Activated CD8-positive, alpha-beta memory T cell treated with anti-CD3 and anti-CD28 coated beads for 24 hours (primary cell): Measurements from ENCODE around the gene GAD1.

Source experiments
- DNase-seq: peaks from one replicate; pipeline ENCODE4 v3.0.0-alpha.2; 2020

The GAD1 gene

DNA sequence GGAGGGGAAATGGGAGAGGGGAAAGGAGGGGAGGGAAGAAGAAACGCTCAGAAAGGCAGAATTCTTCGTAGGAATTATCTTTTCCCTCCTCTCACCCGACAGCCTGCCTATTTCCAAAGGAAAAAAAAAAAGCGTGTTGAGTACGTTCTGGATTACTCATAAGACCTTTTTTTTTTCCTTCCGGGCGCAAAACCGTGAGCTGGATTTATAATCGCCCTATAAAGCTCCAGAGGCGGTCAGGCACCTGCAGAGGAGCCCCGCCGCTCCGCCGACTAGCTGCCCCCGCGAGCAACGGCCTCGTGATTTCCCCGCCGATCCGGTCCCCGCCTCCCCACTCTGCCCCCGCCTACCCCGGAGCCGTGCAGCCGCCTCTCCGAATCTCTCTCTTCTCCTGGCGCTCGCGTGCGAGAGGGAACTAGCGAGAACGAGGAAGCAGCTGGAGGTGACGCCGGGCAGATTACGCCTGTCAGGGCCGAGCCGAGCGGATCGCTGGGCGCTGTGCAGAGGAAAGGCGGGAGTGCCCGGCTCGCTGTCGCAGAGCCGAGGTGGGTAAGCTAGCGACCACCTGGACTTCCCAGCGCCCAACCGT lies at the start of gene GAD1:
Gene GAD1 (plus strand): TSS at position 384 of the 589 bp plus-strand sequence. CDS start 1,705 bp downstream, outside the sequence.
- peak; percentile 84 for DNase-seq

DNA sequence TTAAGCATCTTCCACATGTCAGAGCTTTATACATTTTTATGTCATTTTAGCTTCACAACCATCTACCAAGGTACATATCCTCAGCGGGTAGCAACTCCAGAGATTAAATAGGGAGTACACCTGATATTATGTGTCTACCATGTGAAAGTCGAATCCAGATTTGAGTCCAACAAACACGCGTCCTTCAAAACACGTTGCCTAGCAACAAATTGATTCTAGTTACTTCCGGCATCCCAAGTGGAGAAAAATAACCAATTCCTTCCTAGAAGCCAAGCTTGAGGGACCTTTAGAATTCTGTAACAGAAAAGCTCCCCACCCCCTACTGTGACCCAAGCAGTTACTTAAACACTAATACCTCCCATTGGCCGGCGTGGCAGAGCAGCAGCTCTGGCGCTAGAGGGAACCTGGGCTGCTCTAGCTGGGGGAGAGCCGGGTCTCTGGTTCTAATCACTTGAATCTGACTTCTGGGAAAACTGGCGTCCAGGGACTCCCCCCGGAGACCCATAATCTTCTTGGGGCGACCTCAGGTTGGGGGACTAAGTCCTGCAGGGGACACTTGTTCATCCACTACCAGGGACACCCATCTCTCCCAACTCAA lies 46.6 kb upstream of the GAD1 start, which contains the start of gene ERICH2:
Gene ERICH2 (plus strand): TSS at position 371 of the 598 bp plus-strand sequence. CDS start 304 bp downstream, outside the sequence.
- no peak for DNase-seq

DNA sequence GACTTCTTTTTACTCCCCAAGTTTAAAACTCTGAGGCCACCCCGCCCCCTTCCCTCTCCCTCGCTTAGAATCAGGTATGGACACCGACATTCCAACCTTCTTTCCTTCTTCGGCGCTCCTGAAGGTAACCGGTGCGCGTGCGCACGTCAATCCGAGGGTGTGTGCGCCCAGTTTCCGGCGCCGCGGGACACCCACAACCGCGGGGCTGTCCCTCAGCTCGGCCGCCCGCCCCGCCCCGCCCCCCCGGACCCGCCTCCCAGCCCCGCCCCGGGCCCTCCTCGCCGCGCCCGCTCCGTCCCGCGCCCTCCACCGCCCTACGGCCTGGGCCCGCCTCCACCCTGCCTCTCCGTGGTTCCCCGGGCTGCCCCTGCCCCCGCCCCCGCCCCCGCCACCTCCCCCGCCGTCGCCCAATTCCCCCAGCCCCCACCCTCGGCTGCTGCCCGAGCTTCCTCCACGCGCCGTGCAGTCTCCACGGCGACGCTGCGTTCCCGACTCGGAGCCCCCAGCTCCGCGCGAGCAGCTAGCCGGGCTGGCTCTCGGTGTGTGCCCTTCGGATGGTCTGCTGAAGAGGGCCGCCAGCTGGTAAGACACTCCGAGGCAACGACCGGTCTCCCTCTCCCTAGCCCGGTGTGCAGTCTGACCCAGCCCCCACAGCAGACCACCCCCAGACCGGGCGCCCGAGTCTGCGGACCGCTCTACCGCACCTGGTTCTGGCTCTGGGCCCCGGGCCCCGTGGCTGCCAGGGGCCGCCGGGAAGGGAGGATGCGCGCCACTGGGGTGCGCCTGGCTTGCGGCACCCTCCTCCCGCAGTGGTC lies 45.9 kb upstream of the GAD1 start:
- DNase-seq, result peak; percentile 84

DNA sequence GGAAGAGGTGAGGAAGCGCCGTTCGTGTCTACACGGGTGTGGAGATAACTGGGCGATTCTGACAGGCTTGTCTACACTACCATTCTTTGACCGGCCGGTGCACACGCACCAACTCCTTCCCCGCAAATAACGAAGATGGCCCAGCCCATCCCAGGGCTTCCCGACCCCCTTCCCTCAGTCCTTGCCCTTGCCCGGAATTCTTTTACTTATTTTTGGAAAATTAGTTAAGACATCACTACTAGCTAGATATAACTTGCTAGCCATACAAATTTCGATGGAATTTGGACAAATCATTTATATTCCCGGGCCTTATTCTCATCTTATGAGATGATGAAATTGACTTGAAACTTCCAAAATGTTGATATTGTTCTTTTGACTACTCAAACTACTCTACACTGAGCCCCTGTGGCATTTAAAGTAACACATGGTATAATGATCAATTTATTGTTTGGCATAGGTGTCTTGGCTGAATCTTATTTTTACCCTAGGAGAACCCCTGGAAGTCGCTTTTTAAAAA lies 45.2 kb upstream of the GAD1 start:
- DNase-seq, result no peak

DNA sequence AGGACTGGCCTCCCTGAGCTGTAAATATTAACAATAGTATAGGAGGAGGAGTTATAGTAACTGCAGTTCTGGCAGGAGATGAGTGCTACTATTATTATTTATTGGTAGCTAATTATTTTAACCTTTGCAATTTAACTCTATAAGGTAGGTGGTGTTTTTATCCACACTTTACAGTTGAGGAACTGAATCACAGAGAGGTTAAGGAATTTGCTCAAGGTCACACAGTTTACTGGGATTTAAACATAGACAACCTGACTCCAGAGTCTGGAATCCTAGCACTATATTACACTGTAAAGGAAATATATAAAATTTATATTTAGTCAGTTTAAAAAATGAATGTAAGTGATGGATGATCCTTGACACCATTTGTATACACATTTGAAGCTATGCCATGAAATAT lies 44.4 kb upstream of the GAD1 start:
- no peak for DNase-seq

DNA sequence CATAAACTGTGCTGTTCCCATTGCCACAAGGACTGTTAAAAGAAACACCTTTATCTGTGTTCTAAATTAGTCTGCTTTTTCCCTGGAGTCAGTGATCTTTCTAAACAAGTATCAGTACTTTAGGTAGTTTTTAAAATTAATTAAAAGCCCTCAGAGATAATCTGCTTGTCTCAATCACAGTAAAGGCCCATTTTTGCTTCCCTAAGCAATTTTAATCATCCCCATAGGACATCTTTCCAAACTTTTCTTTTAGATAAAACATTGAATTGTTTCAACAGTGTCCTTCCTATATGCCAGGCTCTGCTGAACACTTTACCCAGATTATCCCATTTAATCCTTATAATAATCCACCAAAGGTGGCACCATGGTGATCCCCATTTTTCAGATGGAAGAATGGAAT lies 42.6 kb upstream of the GAD1 start:
- DNase-seq, result no peak

DNA sequence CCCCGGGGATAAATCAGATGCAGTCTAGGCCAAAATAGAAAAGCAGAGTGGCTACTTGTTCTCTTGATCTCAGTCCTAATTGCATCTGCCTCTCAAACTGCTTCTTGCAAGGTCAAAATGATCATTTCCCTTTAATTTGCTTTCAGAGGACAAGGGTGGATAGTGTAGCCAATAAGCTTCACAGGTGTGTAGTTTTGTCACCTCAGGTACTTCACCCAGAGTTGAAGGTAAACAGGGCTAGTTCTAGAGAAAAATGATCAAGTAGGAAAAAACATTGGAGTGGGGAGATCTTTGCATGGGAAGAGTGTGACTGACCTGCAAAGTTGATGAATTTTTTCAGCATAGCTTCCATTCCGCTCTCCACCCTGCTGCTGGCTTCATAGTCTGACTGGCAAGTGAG lies 37.8 kb upstream of the GAD1 start:
- DNase-seq, result no peak

DNA sequence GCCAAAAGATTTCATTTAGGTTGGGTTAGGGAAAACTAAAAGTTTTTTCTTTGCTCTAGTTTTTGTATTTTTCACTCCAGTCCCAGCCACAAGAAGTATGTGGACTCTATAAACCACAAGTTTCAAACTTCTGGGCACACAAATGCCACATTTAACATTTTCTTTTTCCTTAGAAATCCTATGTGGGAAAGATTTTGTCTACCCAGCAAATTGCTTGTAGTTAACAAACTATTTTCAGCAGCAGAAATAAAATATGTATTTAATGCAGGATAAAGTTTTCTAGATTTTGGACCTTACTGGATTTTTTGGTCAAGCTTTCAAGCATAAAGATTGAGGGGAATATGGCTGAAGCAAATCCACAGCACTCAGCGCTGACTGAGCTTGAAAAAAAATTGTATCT lies 37.4 kb upstream of the GAD1 start:
- no peak for DNase-seq

DNA sequence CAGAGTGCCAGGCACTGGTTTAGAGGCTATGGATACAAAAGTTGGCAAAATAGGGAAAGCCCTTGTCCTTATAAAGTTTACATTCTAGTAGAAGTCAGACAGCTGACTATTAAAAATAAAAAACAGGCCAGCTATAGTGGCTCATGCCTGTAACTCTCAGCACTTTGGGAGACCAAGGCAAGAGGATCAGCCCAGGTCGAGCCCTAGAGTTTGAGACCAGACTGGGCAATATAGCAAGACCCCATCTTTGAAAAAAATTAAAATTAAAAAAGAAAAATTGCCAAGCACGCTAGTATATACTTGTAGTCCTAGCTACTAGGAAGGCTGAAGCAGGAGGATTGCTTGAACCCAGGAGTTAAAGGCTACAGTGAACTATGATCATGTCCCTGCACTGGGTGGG lies 34.0 kb upstream of the GAD1 start:
- no peak for DNase-seq

DNA sequence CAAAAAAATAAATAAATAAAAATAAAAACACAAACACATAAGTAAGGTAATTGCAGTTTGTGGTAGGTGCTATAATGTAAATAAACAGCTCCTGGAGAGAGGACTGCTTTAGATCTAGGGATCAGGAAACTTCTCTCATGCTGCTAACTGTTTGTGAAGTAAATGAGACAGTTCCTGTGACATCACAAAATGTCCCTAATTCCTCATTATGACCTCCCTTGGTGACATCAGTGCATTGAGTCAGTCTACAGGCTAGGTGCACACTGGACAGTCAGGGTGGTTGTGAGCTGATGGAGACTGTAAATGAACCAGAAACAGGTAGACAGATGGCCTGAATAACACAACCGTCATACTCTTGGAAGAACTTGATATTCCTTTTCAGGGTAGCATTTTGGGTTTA lies 33.1 kb upstream of the GAD1 start:
- DNase-seq, result no peak

DNA sequence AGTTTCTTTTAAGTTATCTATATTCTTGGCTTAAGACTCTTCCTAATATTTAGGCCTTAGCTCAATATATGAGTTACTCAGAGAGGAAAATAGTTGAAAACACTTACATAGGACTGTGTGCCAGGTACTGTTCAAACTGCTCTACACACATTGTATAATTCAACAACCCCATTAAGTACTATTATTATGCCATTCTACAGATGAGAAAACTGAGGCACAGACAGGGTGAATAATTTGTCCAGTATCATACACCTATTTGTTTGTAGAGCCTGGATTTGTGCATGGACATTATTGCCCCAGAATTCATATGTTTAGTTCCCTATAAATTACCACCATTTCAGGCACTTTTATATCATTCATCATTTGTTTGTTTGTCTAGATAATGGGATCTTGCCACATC lies 17.7 kb upstream of the GAD1 start:
- DNase-seq, result no peak

DNA sequence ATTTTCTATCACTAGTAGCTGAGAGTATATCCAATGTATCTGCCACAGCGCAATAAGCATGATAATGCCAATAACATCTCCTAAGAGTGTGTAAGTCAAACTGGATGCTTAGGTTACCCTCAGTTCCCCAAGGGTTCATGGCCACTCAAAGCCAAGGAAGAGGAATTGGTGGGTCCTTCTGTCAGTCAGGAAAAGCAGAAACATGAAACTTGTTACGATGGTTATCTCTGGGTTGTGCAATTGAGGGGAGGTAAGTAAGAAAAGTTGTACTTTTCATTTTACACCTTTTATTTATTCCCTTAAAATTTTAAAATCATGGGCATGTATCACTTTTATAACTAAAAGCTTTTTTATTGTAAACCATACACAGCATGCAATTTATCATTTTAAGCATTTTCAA lies 10.1 kb upstream of the GAD1 start:
- no peak for DNase-seq

DNA sequence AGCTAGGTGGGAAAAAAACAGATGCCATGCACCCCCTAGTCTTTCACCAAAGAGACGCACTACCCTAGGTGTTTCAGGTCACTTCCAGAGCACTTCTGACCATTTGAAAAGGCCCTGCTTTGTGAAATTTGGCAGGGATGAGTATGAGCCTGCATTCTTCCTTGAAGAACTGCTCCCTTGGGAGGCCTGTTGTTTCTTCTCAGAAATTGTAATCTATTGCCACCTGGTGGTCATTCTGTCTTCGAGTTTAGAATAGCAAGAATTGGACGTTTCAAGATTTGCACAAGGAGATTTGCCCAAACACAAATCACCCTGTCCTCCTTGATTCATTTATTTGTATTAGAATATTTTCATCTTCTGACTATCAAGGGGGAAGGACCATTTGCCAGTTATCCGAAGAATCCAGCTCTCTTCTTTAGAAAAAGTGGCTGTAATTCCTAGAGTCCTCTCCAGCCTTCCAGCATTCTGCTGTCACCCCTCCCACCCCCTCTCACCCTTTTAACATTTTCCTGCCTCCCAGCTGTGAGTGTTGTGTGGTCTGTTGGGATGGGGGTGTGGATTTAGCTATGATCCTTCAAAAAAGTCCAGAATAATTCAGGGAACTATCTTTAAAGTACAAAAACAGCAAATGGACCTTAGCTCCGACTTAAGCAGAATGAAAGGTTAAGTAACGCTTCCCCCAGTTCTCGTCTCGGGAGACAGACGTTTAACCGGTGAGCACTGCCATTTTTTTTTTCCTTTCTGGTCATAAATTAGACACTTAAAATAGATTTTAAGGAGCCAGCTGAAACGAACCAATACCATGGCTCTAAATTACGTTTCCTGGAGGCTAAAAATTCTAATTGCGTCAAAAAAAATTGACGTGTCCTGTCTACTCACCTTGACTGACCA lies 3.7 kb upstream of the GAD1 start:
- DNase-seq, result no peak

DNA sequence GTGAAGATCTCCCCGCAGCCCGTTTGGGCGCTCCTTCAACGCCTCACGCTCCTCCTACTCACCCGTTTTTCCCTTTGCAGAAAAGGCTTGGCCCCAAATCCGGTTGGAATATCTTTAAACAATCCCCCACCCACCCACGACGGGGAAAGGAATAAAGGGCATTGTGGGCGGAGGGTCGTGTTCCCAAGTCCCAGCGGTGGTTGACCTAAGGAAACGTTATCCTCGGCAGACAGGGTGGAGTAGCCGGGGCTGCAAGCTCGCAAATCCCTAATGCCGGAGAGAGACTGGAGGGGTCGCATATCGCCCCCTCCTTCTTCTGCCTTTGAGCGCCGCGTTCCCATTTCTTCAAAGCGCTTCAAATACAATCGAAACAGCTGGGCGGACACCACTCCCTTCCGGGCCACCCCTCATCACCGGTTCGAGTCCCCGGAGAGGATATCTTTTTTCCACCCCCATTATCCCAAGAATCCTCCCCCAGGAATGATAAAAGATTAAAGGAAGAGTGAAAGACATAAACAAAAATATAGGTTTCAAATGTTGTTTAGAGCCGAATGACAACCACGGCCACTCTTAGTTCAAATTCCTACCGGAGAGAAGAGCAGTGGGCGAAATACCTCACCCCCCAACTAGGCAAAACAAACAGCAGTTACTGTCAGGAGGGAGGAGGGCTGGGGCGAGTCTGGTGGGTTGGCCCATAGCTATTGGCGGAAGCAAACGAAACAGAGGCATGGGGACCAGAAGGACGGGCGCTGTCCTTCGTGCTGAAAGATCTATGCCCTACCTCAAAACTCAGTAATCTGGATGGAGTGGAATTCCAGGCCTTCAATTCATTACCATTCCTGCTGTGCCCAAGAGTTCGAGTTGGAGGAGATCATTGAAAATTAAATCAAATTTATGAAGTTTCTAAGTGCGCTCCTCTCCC lies 2.8 kb upstream of the GAD1 start:
- DNase-seq, result no peak

DNA sequence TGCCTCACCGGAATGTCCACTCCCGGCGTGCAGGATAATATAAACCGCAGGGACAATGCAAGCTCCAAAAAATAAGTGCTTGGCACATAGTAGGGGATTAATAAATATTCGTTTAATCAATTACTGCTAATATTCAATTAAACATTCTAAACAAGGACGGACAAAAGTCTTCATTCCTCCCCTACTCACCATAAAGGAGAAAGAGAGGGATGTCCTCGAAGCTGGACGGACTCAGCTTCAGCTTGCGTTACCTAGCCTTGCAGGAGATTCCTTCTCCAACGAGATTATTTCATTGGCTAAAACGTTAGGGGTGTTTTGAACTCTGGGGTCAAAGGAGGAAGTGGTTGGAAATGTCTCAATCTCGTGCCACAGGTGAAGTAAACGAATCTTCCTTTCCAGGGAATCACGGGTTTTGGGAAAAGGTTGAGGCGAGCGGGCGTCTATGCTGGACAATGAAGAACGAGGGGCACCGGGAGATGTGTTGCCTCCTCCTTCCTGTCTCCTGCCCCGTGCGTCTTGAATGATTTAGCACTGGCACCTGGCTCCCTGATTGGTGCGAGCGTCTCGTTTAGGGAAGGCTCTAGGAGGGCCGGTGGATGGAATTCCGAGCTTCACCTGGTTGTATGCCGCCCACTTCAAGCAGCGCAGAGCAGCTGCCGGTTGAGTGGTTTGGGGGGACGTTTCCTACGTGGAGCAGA lies 2.0 kb upstream of the GAD1 start:
- DNase-seq, result no peak

DNA sequence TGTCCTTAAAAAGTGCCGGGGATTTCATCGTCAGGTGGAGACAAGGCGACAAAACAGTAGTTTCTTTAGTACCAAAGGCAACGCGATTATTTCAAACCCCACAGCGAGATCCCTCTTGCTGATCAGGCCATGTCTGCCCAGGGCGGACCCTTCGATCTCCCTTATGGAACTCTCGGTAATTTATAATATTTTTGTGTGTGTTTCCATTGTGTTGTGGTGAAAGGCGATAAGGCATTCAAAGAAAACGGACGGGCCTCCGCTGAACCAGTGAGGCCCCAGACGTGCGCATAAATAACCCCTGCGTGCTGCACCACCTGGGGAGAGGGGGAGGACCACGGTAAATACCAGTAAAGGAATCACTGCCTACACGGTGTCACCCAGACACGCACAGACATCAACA lies 1.4 kb upstream of the GAD1 start:
- no peak for DNase-seq

DNA sequence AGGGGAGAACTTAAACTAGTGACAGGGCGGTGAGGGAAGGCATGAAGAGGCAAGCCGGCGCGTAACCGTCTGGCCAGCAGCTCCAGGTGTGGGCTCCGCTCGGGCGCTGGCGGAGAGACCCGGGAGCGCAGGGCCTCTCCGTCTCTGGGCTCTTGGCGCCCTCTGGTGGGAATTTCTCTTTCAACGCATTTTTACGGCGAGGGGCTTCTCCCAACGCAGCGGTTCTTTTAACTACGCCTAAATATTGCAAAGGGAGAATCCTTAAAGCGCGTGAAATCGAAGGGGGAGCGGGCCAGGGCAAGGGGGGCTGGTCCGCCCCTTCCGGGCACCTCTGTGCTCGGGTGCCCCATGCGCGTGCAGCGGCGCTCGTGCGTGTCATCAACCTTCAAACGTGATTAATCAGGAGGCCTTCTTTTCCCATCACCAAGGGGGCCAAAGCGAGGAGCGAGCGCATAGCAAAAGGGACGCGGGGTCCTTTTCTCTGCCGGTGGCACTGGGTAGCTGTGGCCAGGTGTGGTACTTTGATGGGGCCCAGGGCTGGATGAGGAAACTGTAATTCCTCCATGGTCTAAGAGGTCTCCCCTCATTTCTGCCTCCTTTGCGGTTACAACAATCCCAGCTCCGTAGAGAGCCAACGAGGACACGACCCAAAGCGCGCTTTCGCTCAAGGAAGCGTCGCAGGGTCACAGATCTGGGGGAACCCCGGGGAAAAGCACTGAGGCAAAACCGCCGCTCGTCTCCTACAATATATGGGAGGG lies 762 bp upstream of the GAD1 start:
- DNase-seq, result peak; percentile 86

DNA sequence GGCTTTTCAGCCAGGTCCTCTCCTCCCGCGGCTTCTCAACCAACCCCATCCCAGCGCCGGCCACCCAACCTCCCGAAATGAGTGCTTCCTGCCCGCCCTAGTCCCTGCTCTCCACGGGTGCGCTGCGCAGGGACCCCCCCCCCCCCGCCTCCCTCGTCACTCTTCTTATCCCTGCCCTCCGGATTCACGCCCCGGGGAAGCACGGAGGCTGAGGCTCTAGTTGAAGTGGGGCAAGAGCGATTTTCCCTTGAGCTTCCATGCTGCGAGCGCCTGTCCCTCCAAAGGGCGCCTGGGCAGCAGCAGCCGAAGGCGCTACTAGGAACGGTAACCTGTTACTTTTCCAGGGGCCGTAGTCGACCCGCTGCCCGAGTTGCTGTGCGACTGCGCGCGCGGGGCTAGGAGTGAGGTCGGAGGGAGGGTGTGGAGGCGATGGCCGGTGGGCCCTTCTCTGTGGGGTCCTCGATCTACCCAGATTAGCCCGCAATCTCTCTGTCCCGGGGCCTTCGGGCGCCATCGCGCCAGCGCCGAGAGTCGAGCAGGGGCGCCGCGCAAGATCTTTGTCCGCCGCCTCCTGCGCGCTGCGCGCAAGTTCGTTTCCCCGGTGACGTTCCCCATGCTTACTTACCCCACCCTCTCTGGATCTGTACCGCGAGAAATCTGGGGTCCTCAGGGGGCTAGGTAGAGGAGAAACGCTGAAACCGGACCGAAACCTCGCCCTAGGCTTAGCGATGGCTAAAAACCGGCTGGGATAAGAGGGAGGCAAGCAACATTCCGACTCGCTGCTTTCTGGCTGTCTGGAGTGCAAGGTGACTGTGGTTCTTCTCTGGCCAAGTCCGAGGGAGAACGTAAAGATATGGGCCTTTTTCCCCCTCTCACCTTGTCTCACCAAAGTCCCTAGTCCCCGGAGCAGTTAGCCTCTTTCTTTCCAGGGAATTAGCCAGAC lies 677 bp downstream of the GAD1 start:
- DNase-seq, result peak; percentile 73
